SK-N-SH treated with all-trans-retinoic acid at 6 μM for 48 hours (cell line): ENCODE measurements around the gene SP100.

Experiments used
- OSR1 ChIP-seq: fragments of 250-450 bp; sonication (Bioruptor Pico); IDR thresholded peaks from 2 replicates; pipeline ENCODE4 v1.8.0; 2022; ENCODE audit warnings: moderate library complexity, mild to moderate bottlenecking, inconsistent platforms
- PATZ1 ChIP-seq: fragments of 250-450 bp; sonication (Bioruptor Pico); IDR thresholded peaks from 2 replicates; pipeline ENCODE4 v1.8.0; 2020; ENCODE audit warnings: mild to moderate bottlenecking, moderate library complexity, borderline replicate concordance
- ZFP3 ChIP-seq: fragments of 250-450 bp; sonication (Bioruptor Pico); IDR thresholded peaks from 2 replicates; pipeline ENCODE4 v1.5.0; 2020; ENCODE audit warnings: mild to moderate bottlenecking, moderate library complexity

- TF ChIP-seq ZFP3 (no peak), OSR1 (CRISPR knock-in tag) (no peak), PATZ1 (CRISPR knock-in tag) (no peak)
Observed at GRCh38 chr2:230435431-230435830, 19.4 kb downstream of the SP100 start.
